GM13977 (cell line): ENCODE data around the gene ITGA2B.
"Not testable (repeated sequence)": the region's sequence is repeated elsewhere in the genome, so short reads cannot be mapped to it uniquely, and the experiment has no call there.

ENCODE experiments used
- DNase-seq: peaks from one replicate; pipeline ENCODE4 v3.0.0; 2012; ENCODE audit warnings: low spot score
- CTCF ChIP-seq: IDR thresholded peaks from 2 replicates; pipeline ENCODE4 v1.5.1; 2012; ENCODE audit warnings: mild to moderate bottlenecking, control low read depth; ENCODE audit not compliant: insufficient read depth; ENCODE audit errors: extremely low read depth, missing control alignments
- in situ Hi-C: fragments of 300-500 bp; cut with MboI; formaldehyde crosslinking; loops from one replicate; pipeline ENCODE4 v1.12.0; 2022; ENCODE audit warnings: low sequenced_read_pairs, low pct_unique_long_range_greater_than_20kb, mixed read lengths, inconsistent platforms; ENCODE audit not compliant: unreplicated experiment

The ITGA2B gene

GRCh38 chr17:44367231-44367979, 22.0 kb downstream of the ITGA2B start:
- DNase-seq: no peak
- no peak for TF ChIP-seq CTCF
- in situ Hi-C loops: no loop called here

DNA sequence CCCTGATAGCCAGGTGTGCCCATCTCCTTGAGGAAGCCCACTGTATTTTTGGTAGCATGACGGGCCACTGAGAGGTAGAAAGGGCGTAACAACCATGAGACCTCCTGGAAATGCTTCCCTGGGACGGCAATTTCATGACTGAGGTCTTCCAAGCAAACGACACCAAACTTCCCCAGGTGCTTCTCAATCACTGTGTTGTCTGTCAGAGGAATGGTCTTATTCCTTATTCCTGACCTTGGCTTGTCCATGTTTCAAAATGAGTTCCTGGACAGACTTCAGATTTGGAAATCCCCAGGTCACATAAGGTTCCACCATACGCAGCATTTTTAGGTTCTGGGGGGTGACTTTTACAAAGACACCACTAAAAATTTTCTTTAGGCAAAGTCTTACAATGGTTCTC, 24.4 kb downstream of the ITGA2B start:
- in situ Hi-C loops, DNase-seq: not testable (repeated sequence)

GRCh38 chr17:44363613-44364159, 25.8 kb downstream of the ITGA2B start, which contains the start of gene FAM171A2:
Gene FAM171A2 (minus strand): TSS chr17:44363853. CDS start chr17:44363714, 139 bp downstream.
- peak; percentile 95 for DNase-seq
- in situ Hi-C loops: no loop called here
- peak; percentile 87 for TF ChIP-seq CTCF

DNA sequence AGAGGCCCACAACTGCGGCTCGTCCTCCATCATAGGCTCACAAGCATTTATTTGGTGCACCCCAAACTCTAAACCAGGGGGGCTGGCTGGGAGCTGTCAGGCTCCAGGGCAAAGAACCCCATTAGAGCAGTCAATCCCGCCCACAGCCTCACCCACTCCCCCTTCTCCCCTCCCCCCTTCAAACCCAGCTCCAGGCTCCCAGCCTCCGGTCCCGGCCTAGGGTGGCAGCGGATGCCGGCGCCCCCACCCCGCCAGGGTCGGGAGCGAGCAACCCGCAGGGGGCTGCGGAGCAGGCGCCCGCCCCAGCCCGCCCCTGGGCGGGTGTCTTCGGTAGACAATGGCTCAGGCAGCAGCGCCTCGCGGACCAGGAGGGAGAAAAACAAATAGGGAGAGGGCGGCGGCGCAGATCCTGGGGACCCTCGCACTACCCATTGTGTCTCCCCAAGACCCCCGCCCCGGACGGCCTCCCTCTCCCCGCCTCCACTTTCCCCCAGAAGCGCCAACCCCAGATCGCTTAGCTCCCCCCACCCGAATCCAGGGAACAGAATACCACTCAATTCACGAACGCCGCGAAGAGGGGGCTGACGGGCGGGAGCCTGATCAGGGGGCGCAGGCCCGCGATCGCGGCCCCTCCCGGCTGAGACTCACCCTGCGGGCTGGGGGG, 26.4 kb downstream of the ITGA2B start:
- in situ Hi-C loops: no loop called here
- peak; percentile 79 for DNase-seq
- TF ChIP-seq CTCF: no peak

GRCh38 chr17:44362459-44362948, 26.9 kb downstream of the ITGA2B start:
- in situ Hi-C loops: no loop called here
- DNase-seq: no peak
- TF ChIP-seq CTCF: no peak

GRCh38 chr17:44361292-44362260, 27.9 kb downstream of the ITGA2B start:
- TF ChIP-seq CTCF: no peak
- in situ Hi-C loops: no loop called here
- no peak for DNase-seq
